HL-60 (cell line): ENCODE measurements around the gene SPP1.

Source experiments
- CTCF ChIP-seq: IDR thresholded peaks from one replicate; pipeline ENCODE4 v1.5.1; 2011; ENCODE audit warnings: low read length, control low read depth, inconsistent platforms; ENCODE audit not compliant: insufficient read depth
- GABPA ChIP-seq: IDR thresholded peaks from 2 replicates; pipeline ENCODE4 v1.6.1; 2012; ENCODE audit warnings: low read depth
- POLR2AphosphoS5 ChIP-seq: IDR thresholded peaks from 2 replicates; pipeline ENCODE4 v1.6.1; 2012; ENCODE audit warnings: low read depth
- REST ChIP-seq: IDR thresholded peaks from 2 replicates; pipeline ENCODE4 v1.6.1; 2012; ENCODE audit warnings: low read depth; ENCODE audit not compliant: insufficient replicate concordance

GRCh38 chr4:87943660-87944149 lies 31.8 kb upstream of the SPP1 start:
- TF ChIP-seq POLR2AphosphoS5 (no peak), REST (no peak), CTCF (no peak), GABPA (no peak)
